Measurements from ENCODE around the gene NFIX. TPM values are rescaled to one million over a fixed set of nuclear protein-coding genes. Genes with fewer than 3 reads are reported as not detected.

NFIX gene
- total and polyA plus RNA-seq, 2 experiments from 2014 or later = not detected

DNA sequence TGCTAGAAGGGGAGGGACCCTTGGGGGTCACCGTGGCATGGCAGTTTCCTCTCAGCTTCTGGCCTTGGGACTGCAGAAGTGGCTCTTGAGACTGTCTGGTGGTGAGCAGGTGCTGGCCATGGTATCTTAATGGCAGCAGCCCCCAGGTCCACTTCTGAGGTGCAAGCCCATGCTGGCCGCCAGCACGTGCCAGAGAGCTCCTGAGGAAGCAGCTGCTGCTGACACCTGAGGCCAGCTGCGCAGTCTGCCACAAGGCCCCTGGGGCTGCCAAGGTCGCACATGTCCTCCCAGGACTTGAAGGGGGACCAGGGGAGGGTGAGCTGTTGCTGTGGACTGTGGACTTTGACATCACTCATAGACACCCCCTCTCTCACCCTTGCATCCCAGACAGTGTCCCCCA, 48.0 kb downstream of the NFIX start:
- Histone ChIP-seq H3K9me3 (ENCODE audit: low read depth) (no peaks in the 10 kb centered on the region), H3K4me3 (no peak overlapping the region), H3K27ac (no peak overlapping the region), H3K36me3 (no peaks in the 10 kb centered on the region), H3K4me1 (ENCODE audit: low read depth) (no peaks in the 10 kb centered on the region), H3K27me3 (peaks cover 95% of the 10 kb centered on the region)
- no peak for DNase-seq (ENCODE audit: low read depth in 1 of 2, low spot score in 1 of 2)
- no peak for TF ChIP-seq CTCF (IDR thresholded peaks at IDR 0.05; ENCODE audit: low read depth, low read length)

- TF ChIP-seq CTCF (IDR thresholded peaks at IDR 0.05; ENCODE audit: low read depth, low read length) = no peak
- H3K4me1 ChIP-seq (ENCODE audit: low read depth) = no peaks in the 10 kb centered on the region
- H3K9me3 ChIP-seq (ENCODE audit: low read depth) = no peaks in the 10 kb centered on the region
- H3K36me3 ChIP-seq = no peaks in the 10 kb centered on the region
- H3K27ac ChIP-seq = no peak overlapping the region
- DNase-seq (ENCODE audit: low read depth in 1 of 2, low spot score in 1 of 2) = no peak
- H3K4me3 ChIP-seq = no peak overlapping the region
- peaks cover 95% of the 10 kb centered on the region for H3K27me3 ChIP-seq
Measured at GRCh38 chr19:13044231-13044836, 49.1 kb downstream of the NFIX start.

DNA sequence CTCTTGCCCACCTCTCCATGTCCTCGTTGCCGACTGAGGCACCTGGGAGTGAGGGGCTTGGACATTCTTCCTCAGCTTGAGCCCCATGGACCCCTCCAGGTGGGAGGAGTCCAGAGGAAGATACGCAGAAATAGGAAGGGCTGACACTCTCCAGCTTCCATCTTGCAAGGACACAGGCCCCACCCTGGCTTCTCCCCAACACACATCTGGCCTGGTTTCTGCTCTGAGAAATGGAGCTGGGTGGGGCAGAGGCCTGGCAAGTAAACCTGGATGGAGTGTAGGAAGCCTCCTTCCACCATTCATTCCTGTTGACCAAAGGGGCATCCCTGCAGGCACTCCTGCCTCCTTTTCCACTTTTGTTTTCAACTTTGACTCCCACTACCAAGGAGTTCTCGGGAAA, 50.5 kb downstream of the NFIX start:
- no peaks in the 10 kb centered on the region for H3K36me3 ChIP-seq
- H3K27ac ChIP-seq = no peak overlapping the region
- H3K4me3 ChIP-seq = no peak overlapping the region
- no peaks in the 10 kb centered on the region for H3K4me1 ChIP-seq (ENCODE audit: low read depth)
- TF ChIP-seq CTCF (IDR thresholded peaks at IDR 0.05; ENCODE audit: low read depth, low read length) = no peak
- no peak for DNase-seq (ENCODE audit: low read depth in 1 of 2, low spot score in 1 of 2)
- H3K27me3 ChIP-seq = peaks cover 95% of the 10 kb centered on the region
- no peaks in the 10 kb centered on the region for H3K9me3 ChIP-seq (ENCODE audit: low read depth)

GRCh38 chr19:13047374-13047773, 52.1 kb downstream of the NFIX start:
- DNase-seq (ENCODE audit: low read depth in 1 of 2, low spot score in 1 of 2) = no peak
- peaks cover 7% of the 10 kb centered on the region for H3K4me1 ChIP-seq (ENCODE audit: low read depth)

DNA sequence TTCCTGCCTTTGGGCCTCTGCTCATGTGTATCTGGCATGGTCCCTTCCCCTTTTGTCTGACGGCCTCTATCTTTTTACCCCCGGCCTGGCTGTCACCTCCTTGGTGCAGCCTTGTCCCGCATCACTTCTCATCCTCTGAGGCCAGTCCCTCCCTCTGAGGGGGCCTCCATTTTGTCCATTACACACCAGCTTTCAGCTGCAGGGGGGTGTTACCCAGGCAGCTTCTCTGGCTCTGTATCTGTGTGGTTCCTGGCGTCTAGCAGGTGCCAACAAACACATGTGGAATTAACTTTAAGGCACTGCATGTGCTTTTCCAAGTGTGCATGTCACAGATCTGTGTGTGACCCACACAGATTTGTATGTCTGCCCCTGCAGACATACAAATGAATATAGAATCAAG, 55.0 kb downstream of the NFIX start:
- no peak for TF ChIP-seq CTCF (IDR thresholded peaks at IDR 0.05; ENCODE audit: low read depth, low read length)
- no peaks in the 10 kb centered on the region for H3K9me3 ChIP-seq (ENCODE audit: low read depth)
- H3K4me3 ChIP-seq = no peak overlapping the region
- no peaks in the 10 kb centered on the region for H3K36me3 ChIP-seq
- no peak for DNase-seq (ENCODE audit: low read depth in 1 of 2, low spot score in 1 of 2)
- peaks cover 96% of the 10 kb centered on the region for H3K27me3 ChIP-seq
- no peak overlapping the region for H3K27ac ChIP-seq
- peaks cover 21% of the 10 kb centered on the region for H3K4me1 ChIP-seq (ENCODE audit: low read depth)

More at GRCh38 chr19:13047374-13047773, 52.1 kb downstream of the NFIX start:
- no peak overlapping the region for H3K4me3 ChIP-seq
- no peaks in the 10 kb centered on the region for H3K9me3 ChIP-seq (ENCODE audit: low read depth)
- H3K36me3 ChIP-seq = no peaks in the 10 kb centered on the region
- no peak overlapping the region for H3K27ac ChIP-seq
- H3K27me3 ChIP-seq = peaks cover 96% of the 10 kb centered on the region
- TF ChIP-seq CTCF (IDR thresholded peaks at IDR 0.05; ENCODE audit: low read depth, low read length) = no peak

Measured in cardiac muscle cell (in vitro differentiated cells and primary cell).